ENCODE data around the gene TSPAN11.

TSPAN11 gene

DNA sequence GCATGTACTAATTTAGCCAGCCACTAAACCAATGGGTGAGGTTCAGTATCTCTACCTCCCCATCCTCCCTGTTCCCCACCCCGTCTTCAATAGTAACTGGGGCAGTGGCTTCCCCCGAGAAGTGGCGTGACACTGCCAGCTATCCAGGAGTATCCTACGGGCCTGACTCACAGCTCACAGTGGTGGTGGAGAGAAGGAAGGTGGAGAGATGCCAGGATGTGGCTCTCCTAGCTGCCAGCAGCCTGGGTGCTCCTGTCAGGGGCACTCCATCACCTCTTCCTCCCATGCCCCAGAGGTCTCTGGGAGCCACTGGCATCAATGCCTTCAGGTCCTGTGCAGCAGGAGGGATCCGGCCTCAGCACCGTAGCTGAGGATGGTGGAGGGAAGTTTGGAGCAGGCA, 49.0 kb downstream of the TSPAN11 start:
- no peaks in the 10 kb centered on the region for H3K9me3 ChIP-seq (ENCODE audit: low read depth, low read length)
- DNase-seq (ENCODE audit: low read depth, low spot score): no peak
- no peaks in the 10 kb centered on the region for H3K36me3 ChIP-seq (ENCODE audit: insufficient read depth, low read length)
- H3K4me3 ChIP-seq: no peak overlapping the region
- H3K9ac ChIP-seq (ENCODE audit: insufficient read length): no peak overlapping the region
- H3K27ac ChIP-seq: no peak overlapping the region
- TF ChIP-seq POLR2AphosphoS5 (IDR thresholded peaks at IDR 0.05; ENCODE audit: borderline replicate concordance, low read depth, low read length) (no peak), EZH2 (IDR thresholded peaks at IDR 0.05) (no peak), FOXP2 (optimal IDR thresholded peaks at IDR 0.05; ENCODE audit: control extremely low read depth, extremely low read length, insufficient read depth) (no peak)

GRCh38 chr12:30976206-30976605, 49.7 kb downstream of the TSPAN11 start:
- DNase-seq (ENCODE audit: low read depth, low spot score): no peak

DNA sequence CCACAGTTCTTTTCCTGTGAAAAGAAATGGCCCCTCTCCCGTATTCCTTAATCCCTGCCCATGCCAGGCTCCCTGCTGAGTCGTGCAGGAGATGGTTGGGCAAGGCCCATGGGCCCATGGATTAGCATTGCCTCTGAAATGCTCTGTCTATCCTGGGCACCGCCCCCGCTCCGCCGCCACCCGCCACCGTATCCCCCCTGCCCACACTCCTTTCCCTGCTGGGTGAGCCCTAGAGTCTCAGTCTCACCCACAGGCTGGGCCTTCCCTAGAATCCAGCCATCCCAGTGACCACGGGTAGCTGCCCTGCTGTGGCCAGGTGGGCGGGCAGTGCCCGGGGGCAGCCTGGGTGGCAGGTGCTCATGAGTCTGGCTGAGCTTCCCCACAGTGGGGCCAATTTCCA, 50.6 kb downstream of the TSPAN11 start:
- TF ChIP-seq EZH2 (IDR thresholded peaks at IDR 0.05) (no peak), FOXP2 (optimal IDR thresholded peaks at IDR 0.05; ENCODE audit: control extremely low read depth, extremely low read length, insufficient read depth) (no peak), POLR2AphosphoS5 (IDR thresholded peaks at IDR 0.05; ENCODE audit: borderline replicate concordance, low read depth, low read length) (no peak)
- no peak for DNase-seq (ENCODE audit: low read depth, low spot score)
- Histone ChIP-seq H3K36me3 (ENCODE audit: insufficient read depth, low read length) (no peaks in the 10 kb centered on the region), H3K9ac (ENCODE audit: insufficient read length) (no peak overlapping the region), H3K27ac (no peak overlapping the region), H3K4me3 (no peak overlapping the region), H3K9me3 (ENCODE audit: low read depth, low read length) (no peaks in the 10 kb centered on the region)

More at GRCh38 chr12:30976206-30976605, 49.7 kb downstream of the TSPAN11 start:
- Histone ChIP-seq H3K9me3 (ENCODE audit: low read depth, low read length) (no peaks in the 10 kb centered on the region), H3K4me3 (no peak overlapping the region), H3K9ac (ENCODE audit: insufficient read length) (no peak overlapping the region), H3K36me3 (ENCODE audit: insufficient read depth, low read length) (no peaks in the 10 kb centered on the region), H3K27ac (no peak overlapping the region)
- TF ChIP-seq POLR2AphosphoS5 (IDR thresholded peaks at IDR 0.05; ENCODE audit: borderline replicate concordance, low read depth, low read length): no peak
- no peak for TF ChIP-seq FOXP2 (optimal IDR thresholded peaks at IDR 0.05; ENCODE audit: control extremely low read depth, extremely low read length, insufficient read depth)
- TF ChIP-seq EZH2 (IDR thresholded peaks at IDR 0.05): no peak

- TF ChIP-seq EZH2 (IDR thresholded peaks at IDR 0.05) (no peak), POLR2AphosphoS5 (IDR thresholded peaks at IDR 0.05; ENCODE audit: borderline replicate concordance, low read depth, low read length) (no peak), FOXP2 (optimal IDR thresholded peaks at IDR 0.05; ENCODE audit: control extremely low read depth, extremely low read length, insufficient read depth) (no peak)
- Histone ChIP-seq H3K4me3 (no peak overlapping the region), H3K36me3 (ENCODE audit: insufficient read depth, low read length) (no peaks in the 10 kb centered on the region), H3K27ac (no peak overlapping the region), H3K9ac (ENCODE audit: insufficient read length) (no peak overlapping the region), H3K9me3 (ENCODE audit: low read depth, low read length) (no peaks in the 10 kb centered on the region)
- no peak for DNase-seq (ENCODE audit: low read depth, low spot score)
Measured at GRCh38 chr12:30977537-30978349, 51.2 kb downstream of the TSPAN11 start.

- no peak for DNase-seq (ENCODE audit: low read depth, low spot score)
- no peaks in the 10 kb centered on the region for H3K36me3 ChIP-seq (ENCODE audit: insufficient read depth, low read length)
- no peak overlapping the region for H3K4me3 ChIP-seq
- H3K9me3 ChIP-seq (ENCODE audit: low read depth, low read length): no peaks in the 10 kb centered on the region
- no peak for TF ChIP-seq POLR2AphosphoS5 (IDR thresholded peaks at IDR 0.05; ENCODE audit: borderline replicate concordance, low read depth, low read length)
- TF ChIP-seq EZH2 (IDR thresholded peaks at IDR 0.05): no peak
- no peak for TF ChIP-seq FOXP2 (optimal IDR thresholded peaks at IDR 0.05; ENCODE audit: control extremely low read depth, extremely low read length, insufficient read depth)
- H3K9ac ChIP-seq (ENCODE audit: insufficient read length): no peak overlapping the region
- H3K27ac ChIP-seq: no peak overlapping the region
Measured at GRCh38 chr12:30978639-30979038, 52.1 kb downstream of the TSPAN11 start.

DNA sequence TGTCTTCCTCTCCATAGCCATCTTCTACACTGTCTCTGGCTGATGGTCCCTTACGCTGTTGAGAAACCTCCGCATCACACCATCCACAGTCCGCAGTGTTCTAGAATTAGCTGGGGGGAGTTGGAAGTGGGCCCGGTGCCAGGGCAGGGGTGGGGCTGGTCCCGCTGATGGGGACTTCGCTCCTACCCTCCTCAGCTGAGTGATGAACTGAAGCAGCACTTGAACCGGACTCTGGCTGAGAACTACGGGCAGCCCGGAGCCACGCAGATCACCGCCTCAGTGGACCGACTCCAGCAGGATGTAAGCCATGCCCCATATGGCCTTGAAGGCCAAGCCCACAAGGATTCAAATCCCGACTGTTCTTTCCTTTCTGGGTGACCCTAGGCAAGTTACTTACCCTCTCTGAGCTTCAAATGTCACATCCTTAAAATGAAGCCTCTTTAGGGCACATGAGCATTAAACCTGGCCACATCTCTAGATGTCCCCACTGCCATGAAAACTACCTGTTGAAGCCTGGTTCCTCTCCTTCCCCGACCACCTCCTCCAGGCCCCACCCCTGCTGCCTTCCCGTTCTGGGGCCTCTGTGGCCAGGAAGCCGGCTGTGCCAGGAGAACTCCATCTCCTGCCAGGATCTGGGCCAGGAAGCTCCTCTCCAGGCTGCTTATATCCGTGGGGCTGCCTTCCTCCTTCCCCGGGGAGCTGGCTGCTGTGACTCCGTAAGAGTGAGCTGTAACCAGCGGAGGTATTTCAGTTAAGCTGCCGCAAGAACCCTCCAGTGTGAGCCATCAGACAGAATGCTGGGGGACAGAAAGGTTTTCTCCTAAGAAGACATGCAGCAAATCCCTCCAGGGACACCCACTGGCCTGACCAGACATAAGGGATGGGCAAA, 53.1 kb downstream of the TSPAN11 start:
- H3K27ac ChIP-seq: no peak overlapping the region
- no peak overlapping the region for H3K4me3 ChIP-seq
- no peaks in the 10 kb centered on the region for H3K9me3 ChIP-seq (ENCODE audit: low read depth, low read length)
- DNase-seq (ENCODE audit: low read depth, low spot score): no peak
- no peak overlapping the region for H3K9ac ChIP-seq (ENCODE audit: insufficient read length)
- H3K36me3 ChIP-seq (ENCODE audit: insufficient read depth, low read length): no peaks in the 10 kb centered on the region
- TF ChIP-seq POLR2AphosphoS5 (IDR thresholded peaks at IDR 0.05; ENCODE audit: borderline replicate concordance, low read depth, low read length) (no peak), EZH2 (IDR thresholded peaks at IDR 0.05) (no peak), FOXP2 (optimal IDR thresholded peaks at IDR 0.05; ENCODE audit: control extremely low read depth, extremely low read length, insufficient read depth) (no peak)

GRCh38 chr12:30980955-30981662, 54.6 kb downstream of the TSPAN11 start:
- no peak for DNase-seq (ENCODE audit: low read depth, low spot score)
- Histone ChIP-seq H3K9me3 (ENCODE audit: low read depth, low read length) (no peaks in the 10 kb centered on the region), H3K36me3 (ENCODE audit: insufficient read depth, low read length) (no peaks in the 10 kb centered on the region), H3K9ac (ENCODE audit: insufficient read length) (no peak overlapping the region), H3K4me3 (no peak overlapping the region), H3K27ac (no peak overlapping the region)
- no peak for TF ChIP-seq EZH2 (IDR thresholded peaks at IDR 0.05)
- TF ChIP-seq FOXP2 (optimal IDR thresholded peaks at IDR 0.05; ENCODE audit: control extremely low read depth, extremely low read length, insufficient read depth): no peak
- TF ChIP-seq POLR2AphosphoS5 (IDR thresholded peaks at IDR 0.05; ENCODE audit: borderline replicate concordance, low read depth, low read length): no peak

GRCh38 chr12:30982413-30982812, 55.9 kb downstream of the TSPAN11 start:
- TF ChIP-seq EZH2 (IDR thresholded peaks at IDR 0.05) (no peak), POLR2AphosphoS5 (IDR thresholded peaks at IDR 0.05; ENCODE audit: borderline replicate concordance, low read depth, low read length) (no peak), FOXP2 (optimal IDR thresholded peaks at IDR 0.05; ENCODE audit: control extremely low read depth, extremely low read length, insufficient read depth) (no peak)
- Histone ChIP-seq H3K4me3 (no peak overlapping the region), H3K9ac (ENCODE audit: insufficient read length) (no peak overlapping the region), H3K27ac (no peak overlapping the region), H3K36me3 (ENCODE audit: insufficient read depth, low read length) (no peaks in the 10 kb centered on the region), H3K9me3 (ENCODE audit: low read depth, low read length) (no peaks in the 10 kb centered on the region)
- no peak for DNase-seq (ENCODE audit: low read depth, low spot score)
